ENCODE measurements around the gene PHF13. TPM values are rescaled to one million over a fixed set of nuclear protein-coding genes. Genes with fewer than 3 reads are reported as not detected.
A peak's percentile ranks its signal among the peaks of the same experiment; 100 is the strongest.

The PHF13 gene
- total RNA-seq, 1 experiment from 2014 or later = 55.8 TPM

DNA sequence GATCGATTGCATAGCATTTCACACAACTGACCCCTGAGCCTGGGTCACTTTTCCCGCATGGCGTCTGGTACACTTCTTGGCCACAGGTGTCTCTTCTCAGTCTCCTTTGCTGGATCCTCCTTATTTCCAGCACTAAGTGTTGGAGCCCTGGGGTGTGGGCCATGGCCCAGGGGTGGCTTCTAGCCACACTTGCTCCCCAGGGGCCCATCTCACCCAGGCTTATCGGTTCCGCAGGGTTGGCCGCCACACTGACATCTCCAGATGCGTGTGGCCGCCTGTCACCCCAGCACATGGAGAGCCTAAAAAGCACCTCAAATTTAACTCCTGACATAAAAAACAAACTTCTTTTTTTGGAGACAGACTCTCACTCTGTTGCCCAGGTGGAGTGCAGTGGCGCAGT, 13.5 kb downstream of the PHF13 start:
- no CpG with 5 or more reads among the region's 9 CpGs for WGBS (ENCODE audit: extremely low coverage, insufficient read length, low lambda C conversion rate)
- no peak overlapping the region for H3K27ac ChIP-seq (ENCODE audit: insufficient read length, low read depth, low read length)
- H3K4me1 Mint-ChIP-seq = peaks cover 12 to 23% of the 10 kb centered on the region in 2 experiments
- no peak overlapping the region for H2BK12ac ChIP-seq (ENCODE audit: insufficient read length, low read depth, low read length)
- H2AK5ac ChIP-seq (ENCODE audit: insufficient read length, low read length) = no peak overlapping the region
- DNase-seq = no peak
- H4K5ac ChIP-seq (ENCODE audit: insufficient read length, low read depth, low read length) = no peak overlapping the region
- no peak overlapping the region for H3K18ac ChIP-seq (ENCODE audit: insufficient read length, low read depth, low read length)
- H3K4ac ChIP-seq (ENCODE audit: low read depth, low read length) = no peak overlapping the region
- no peak overlapping the region for H3K4me2 ChIP-seq (ENCODE audit: insufficient read depth, insufficient read length, low read length)
- H2BK20ac ChIP-seq (ENCODE audit: low read depth, low read length, poor library complexity, severe bottlenecking) = no peak overlapping the region
- no peak overlapping the region for H2BK120ac ChIP-seq (ENCODE audit: low read depth, low read length, poor library complexity, severe bottlenecking)
- peaks cover 5% of the 10 kb centered on the region for H3K23me2 ChIP-seq (ENCODE audit: insufficient read length, low read depth, low read length, poor library complexity, severe bottlenecking)
- H3K56ac ChIP-seq (ENCODE audit: insufficient read length, low read depth, low read length) = no peak overlapping the region
- no peak overlapping the region for H3K9ac ChIP-seq (ENCODE audit: extremely low read depth, insufficient read length, low read length)
- H3K27me3 ChIP-seq (ENCODE audit: insufficient read depth, low read length) = no peaks in the 10 kb centered on the region
- no peak overlapping the region for H2BK15ac ChIP-seq (ENCODE audit: low read depth, low read length)
- no peak overlapping the region for H2BK5ac ChIP-seq (ENCODE audit: insufficient read length, low read length)
- no peak overlapping the region for H2AFZ ChIP-seq (ENCODE audit: low read length)
- H3K27ac Mint-ChIP-seq = peak overlapping the region in 1 of 3 experiments; percentile 65; a peak in 1 of 7 replicates
- H3K9me3 ChIP-seq (ENCODE audit: control insufficient read depth, low read depth, low read length) = no peaks in the 10 kb centered on the region
- H3K14ac ChIP-seq (ENCODE audit: insufficient read depth, low read length) = no peak overlapping the region
- no peaks in the 10 kb centered on the region for H3K4me1 ChIP-seq (ENCODE audit: insufficient read depth, low read length)
- H3T11ph ChIP-seq (ENCODE audit: low read length) = no peak overlapping the region
- peak overlapping the region; percentile 78 to 93; a peak in 4 of 5 replicates for H3K4me3 Mint-ChIP-seq
- H3K79me1 ChIP-seq (ENCODE audit: insufficient read depth, low read depth, low read length, poor library complexity, severe bottlenecking) = no peaks in the 10 kb centered on the region
- TF ChIP-seq, protein P1, sequence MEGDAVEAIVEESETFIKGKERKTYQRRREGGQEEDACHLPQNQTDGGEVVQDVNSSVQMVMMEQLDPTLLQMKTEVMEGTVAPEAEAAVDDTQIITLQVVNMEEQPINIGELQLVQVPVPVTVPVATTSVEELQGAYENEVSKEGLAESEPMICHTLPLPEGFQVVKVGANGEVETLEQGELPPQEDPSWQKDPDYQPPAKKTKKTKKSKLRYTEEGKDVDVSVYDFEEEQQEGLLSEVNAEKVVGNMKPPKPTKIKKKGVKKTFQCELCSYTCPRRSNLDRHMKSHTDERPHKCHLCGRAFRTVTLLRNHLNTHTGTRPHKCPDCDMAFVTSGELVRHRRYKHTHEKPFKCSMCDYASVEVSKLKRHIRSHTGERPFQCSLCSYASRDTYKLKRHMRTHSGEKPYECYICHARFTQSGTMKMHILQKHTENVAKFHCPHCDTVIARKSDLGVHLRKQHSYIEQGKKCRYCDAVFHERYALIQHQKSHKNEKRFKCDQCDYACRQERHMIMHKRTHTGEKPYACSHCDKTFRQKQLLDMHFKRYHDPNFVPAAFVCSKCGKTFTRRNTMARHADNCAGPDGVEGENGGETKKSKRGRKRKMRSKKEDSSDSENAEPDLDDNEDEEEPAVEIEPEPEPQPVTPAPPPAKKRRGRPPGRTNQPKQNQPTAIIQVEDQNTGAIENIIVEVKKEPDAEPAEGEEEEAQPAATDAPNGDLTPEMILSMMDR (conservative IDR thresholded peaks at IDR 0.05) = no peak
- H4K20me1 ChIP-seq (ENCODE audit: control insufficient read depth, insufficient read depth, insufficient read length) = no peaks in the 10 kb centered on the region
- H3K27me3 Mint-ChIP-seq (ENCODE audit: low read depth) = no peaks in the 10 kb centered on the region
- H3K36me3 Mint-ChIP-seq (ENCODE audit: insufficient read depth in 1 of 3, low read depth in 3 of 3) = peaks cover 21 to 66% (median 53%) of the 10 kb centered on the region in 3 experiments
- H4K8ac ChIP-seq (replicated peaks; ENCODE audit: insufficient read length, low read depth, low read length) = no peak overlapping the region
- H3K23ac ChIP-seq (ENCODE audit: insufficient read length, low read depth, low read length) = no peak overlapping the region
- 0 out of 2 replicates have a peak, but pooled peaks cover 4% of the 10 kb centered on the region for H3K79me2 ChIP-seq (ENCODE audit: insufficient read depth, low read length)
- H3K9me3 Mint-ChIP-seq = no peaks in the 10 kb centered on the region
- no peak overlapping the region for H4K91ac ChIP-seq (ENCODE audit: insufficient read length, low read depth, low read length)
